Vagina (tissue), 2 donors: ENCODE data around the gene DMD. TPM values are rescaled to one million over a fixed set of nuclear protein-coding genes. Genes with fewer than 3 reads are reported as not detected.

Experiments used
- DNase-seq, 2 donors: peaks; one replicate each; pipeline ENCODE4 v3.0.0-alpha.2; 2017; ENCODE audit errors: extremely low spot score in 2 of 2
- H3K27ac ChIP-seq: fragments of 200-600 bp; sonication (generic); one replicate; pipeline ENCODE4 v1.5.1; 2019
- H3K27me3 ChIP-seq: fragments of 200-600 bp; sonication (generic); one replicate; pipeline ENCODE4 v1.5.1; 2019
- H3K36me3 ChIP-seq, 2 donors: fragments of 200-600 bp; sonication (generic); one replicate each; pipeline ENCODE4 v1.5.1; 2017 to 2019
- H3K4me1 ChIP-seq: fragments of 200-600 bp; sonication (generic); one replicate; pipeline ENCODE4 v1.5.1; 2019
- H3K4me3 ChIP-seq, 2 donors: fragments of 200-600 bp; sonication (generic); 1 replicate in 1 of 2; 2 replicates in 1 of 2; pipeline ENCODE4 v1.5.1; 2016 to 2019
- H3K9me3 ChIP-seq: fragments of 200-600 bp; sonication (generic); one replicate; pipeline ENCODE4 v1.5.1; 2019
- POLR2A ChIP-seq, 2 donors: fragments of 450-650 bp; IDR thresholded peaks; one replicate each; pipeline ENCODE4 v1.6.1; 2017; ENCODE audit warnings: antibody characterized with exemption in 2 of 2, mild to moderate bottlenecking in 2 of 2, moderate library complexity in 2 of 2
- POLR2AphosphoS5 ChIP-seq, 2 donors: sonication (generic); formaldehyde crosslinking; IDR thresholded peaks; one replicate each; pipeline ENCODE4 v1.9.0; 2017; ENCODE audit warnings: antibody characterized with exemption in 2 of 2, mild to moderate bottlenecking in 2 of 2, low read depth in 1 of 2; ENCODE audit not compliant: insufficient read depth in 1 of 2
- intact Hi-C: fragments of 100-400 bp; cut with DNase I; formaldehyde crosslinking; loops from one replicate; pipeline ENCODE4 v1.15.1; 2023
- total RNA-seq: library from RNA; depleted of rRNA; stranded (reverse); fragments of >200 nt; gene quantifications from one replicate; pipeline ENCODE4 v1.2.3, GENCODE V29; 2016
- TF ChIP-seq, protein P1 (sequence below), 3 experiments: fragments of 450-650 bp in 2 of 3; fragments of 200-600 bp in 1 of 3; sonication (generic) in 1 of 3; IDR thresholded peaks; one replicate each; pipeline ENCODE4 v1.5.1; 2017 to 2019; ENCODE audit warnings: antibody characterized with exemption in 3 of 3, mild to moderate bottlenecking in 2 of 3, moderate library complexity in 2 of 3

DMD gene
- total RNA-seq, 1 donor from 2014 or later: 25.8 TPM

DNA sequence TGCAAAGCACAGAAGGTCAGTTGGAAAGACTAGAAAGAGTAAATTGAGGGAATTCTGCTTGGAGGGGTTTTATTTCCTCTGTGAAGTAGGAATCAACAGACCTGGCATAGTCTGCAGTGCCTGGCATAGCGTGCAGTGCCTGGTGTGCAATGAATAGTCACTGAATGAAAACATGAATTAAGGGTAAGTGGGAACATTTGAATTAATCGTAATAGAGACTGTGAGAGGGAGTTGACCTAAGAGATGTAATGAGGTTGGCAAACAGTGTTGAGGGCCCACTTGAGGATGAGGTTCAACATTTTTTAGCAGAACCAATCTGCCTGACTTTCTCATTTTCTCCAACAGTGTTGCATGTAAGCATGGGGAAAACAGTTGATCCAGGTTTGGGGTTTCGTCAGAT lies 1762.3 kb downstream of the DMD start:
- Histone ChIP-seq H3K27me3 (no peaks in the 10 kb centered on the region), H3K27ac (no peak overlapping the region), H3K9me3 (no peaks in the 10 kb centered on the region), H3K36me3 (no peaks in the 10 kb centered on the region), H3K4me3 (no peak overlapping the region), H3K4me1 (no peaks in the 10 kb centered on the region)
- intact Hi-C loops: no loop called here
- DNase-seq: no peak
- no peak for TF ChIP-seq POLR2A (IDR thresholded peaks at IDR 0.05)
- TF ChIP-seq, protein P1, sequence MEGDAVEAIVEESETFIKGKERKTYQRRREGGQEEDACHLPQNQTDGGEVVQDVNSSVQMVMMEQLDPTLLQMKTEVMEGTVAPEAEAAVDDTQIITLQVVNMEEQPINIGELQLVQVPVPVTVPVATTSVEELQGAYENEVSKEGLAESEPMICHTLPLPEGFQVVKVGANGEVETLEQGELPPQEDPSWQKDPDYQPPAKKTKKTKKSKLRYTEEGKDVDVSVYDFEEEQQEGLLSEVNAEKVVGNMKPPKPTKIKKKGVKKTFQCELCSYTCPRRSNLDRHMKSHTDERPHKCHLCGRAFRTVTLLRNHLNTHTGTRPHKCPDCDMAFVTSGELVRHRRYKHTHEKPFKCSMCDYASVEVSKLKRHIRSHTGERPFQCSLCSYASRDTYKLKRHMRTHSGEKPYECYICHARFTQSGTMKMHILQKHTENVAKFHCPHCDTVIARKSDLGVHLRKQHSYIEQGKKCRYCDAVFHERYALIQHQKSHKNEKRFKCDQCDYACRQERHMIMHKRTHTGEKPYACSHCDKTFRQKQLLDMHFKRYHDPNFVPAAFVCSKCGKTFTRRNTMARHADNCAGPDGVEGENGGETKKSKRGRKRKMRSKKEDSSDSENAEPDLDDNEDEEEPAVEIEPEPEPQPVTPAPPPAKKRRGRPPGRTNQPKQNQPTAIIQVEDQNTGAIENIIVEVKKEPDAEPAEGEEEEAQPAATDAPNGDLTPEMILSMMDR (IDR thresholded peaks at IDR 0.05): no peak
- no peak for TF ChIP-seq POLR2AphosphoS5 (IDR thresholded peaks at IDR 0.05; ENCODE audit: insufficient read depth in 1 of 2, low read depth in 1 of 2)

DNA sequence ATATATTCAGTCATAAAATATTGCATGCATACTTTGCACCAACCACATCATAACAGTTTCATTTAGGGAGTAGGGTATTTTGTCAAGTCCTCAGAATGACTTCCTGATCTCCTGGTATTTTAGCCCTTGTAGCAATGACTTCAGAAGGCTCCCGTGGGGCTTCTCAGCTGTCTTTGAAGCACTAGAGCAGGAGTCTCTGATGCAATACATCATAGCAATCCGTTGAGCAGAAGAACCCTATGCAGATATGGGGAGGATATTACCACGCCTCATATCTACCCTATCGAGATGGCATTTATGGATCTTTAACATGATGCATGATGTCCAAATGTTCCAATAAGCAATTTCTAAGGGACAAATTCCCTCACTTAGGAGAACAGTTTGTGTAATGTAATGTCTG lies 1765.8 kb downstream of the DMD start:
- intact Hi-C loops: no loop called here
- Histone ChIP-seq H3K4me1 (no peaks in the 10 kb centered on the region), H3K36me3 (no peaks in the 10 kb centered on the region), H3K27ac (no peak overlapping the region), H3K4me3 (no peak overlapping the region), H3K27me3 (no peaks in the 10 kb centered on the region), H3K9me3 (no peaks in the 10 kb centered on the region)
- TF ChIP-seq POLR2A (IDR thresholded peaks at IDR 0.05): no peak
- no peak for DNase-seq

- no peaks in the 10 kb centered on the region for H3K27me3 ChIP-seq
- no peak for DNase-seq
- intact Hi-C loops: no loop called here
Measured at GRCh38 chrX:31443654-31444053, 1767.7 kb downstream of the DMD start.

GRCh38 chrX:31440546-31440945 lies 1770.8 kb downstream of the DMD start:
- Histone ChIP-seq H3K4me1 (no peaks in the 10 kb centered on the region), H3K27me3 (no peaks in the 10 kb centered on the region), H3K9me3 (no peaks in the 10 kb centered on the region), H3K4me3 (no peak overlapping the region), H3K36me3 (no peaks in the 10 kb centered on the region), H3K27ac (no peak overlapping the region)
- intact Hi-C loops: no loop called here
- TF ChIP-seq, protein P1 (IDR thresholded peaks at IDR 0.05): no peak
- TF ChIP-seq POLR2A (IDR thresholded peaks at IDR 0.05): no peak
- TF ChIP-seq POLR2AphosphoS5 (IDR thresholded peaks at IDR 0.05; ENCODE audit: insufficient read depth in 1 of 2, low read depth in 1 of 2): no peak
- no peak for DNase-seq

More at GRCh38 chrX:31443654-31444053, 1767.7 kb downstream of the DMD start:
- Histone ChIP-seq H3K4me3 (no peak overlapping the region), H3K9me3 (no peaks in the 10 kb centered on the region), H3K36me3 (no peaks in the 10 kb centered on the region), H3K27ac (no peak overlapping the region), H3K4me1 (no peaks in the 10 kb centered on the region)
- TF ChIP-seq POLR2A (IDR thresholded peaks at IDR 0.05) (no peak), POLR2AphosphoS5 (IDR thresholded peaks at IDR 0.05; ENCODE audit: insufficient read depth in 1 of 2, low read depth in 1 of 2) (no peak)
- TF ChIP-seq, protein P1 (IDR thresholded peaks at IDR 0.05): no peak

DNA sequence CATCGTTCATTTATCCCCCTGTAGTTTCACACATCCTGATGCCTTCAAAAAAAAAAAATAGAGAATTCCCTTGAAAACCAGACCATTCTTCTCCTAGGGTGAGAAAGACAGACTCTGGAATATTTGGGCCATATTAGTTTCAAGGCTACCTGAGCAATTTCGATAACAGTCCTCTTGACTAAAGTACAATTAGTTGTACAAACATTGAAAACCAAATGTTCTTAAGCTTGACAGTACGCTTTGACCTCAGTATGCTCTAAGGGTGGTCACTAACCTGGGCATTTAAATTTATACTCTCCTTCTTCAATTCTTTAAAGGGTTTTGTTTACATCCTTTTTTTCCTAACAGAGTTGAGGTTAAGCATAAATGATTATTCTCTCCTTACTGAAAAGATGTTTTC lies 1774.9 kb downstream of the DMD start:
- Histone ChIP-seq H3K27ac (no peak overlapping the region), H3K36me3 (no peaks in the 10 kb centered on the region), H3K27me3 (no peaks in the 10 kb centered on the region), H3K4me1 (no peaks in the 10 kb centered on the region), H3K4me3 (no peak overlapping the region), H3K9me3 (no peaks in the 10 kb centered on the region)
- intact Hi-C loops: no loop called here
- TF ChIP-seq, protein P1 (IDR thresholded peaks at IDR 0.05): no peak
- no peak for TF ChIP-seq POLR2A (IDR thresholded peaks at IDR 0.05)
- TF ChIP-seq POLR2AphosphoS5 (IDR thresholded peaks at IDR 0.05; ENCODE audit: insufficient read depth in 1 of 2, low read depth in 1 of 2): no peak
- no peak for DNase-seq

DNA sequence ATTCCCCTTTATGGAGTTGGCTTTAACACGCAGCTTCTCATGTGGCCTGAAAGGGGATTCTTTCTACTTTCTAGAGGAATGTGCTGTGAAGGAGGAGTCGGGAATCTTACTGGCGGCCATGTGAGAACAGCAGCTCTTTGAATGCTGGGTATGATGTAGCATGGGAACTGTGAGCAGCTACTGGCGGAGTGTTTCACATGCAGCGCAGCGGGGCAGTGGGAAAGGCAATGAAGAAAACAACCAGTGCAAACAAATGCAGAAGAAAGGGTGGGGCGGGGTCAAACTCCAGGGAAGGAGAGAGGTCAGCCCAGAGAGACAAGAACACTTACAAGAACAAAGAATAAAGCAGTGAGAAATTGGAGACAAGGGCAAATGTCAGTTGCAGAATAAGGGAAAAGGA lies 1775.8 kb downstream of the DMD start:
- Histone ChIP-seq H3K36me3 (no peaks in the 10 kb centered on the region), H3K27ac (no peak overlapping the region), H3K27me3 (no peaks in the 10 kb centered on the region), H3K4me1 (no peaks in the 10 kb centered on the region), H3K9me3 (no peaks in the 10 kb centered on the region), H3K4me3 (no peak overlapping the region)
- TF ChIP-seq POLR2A (IDR thresholded peaks at IDR 0.05) (no peak), POLR2AphosphoS5 (IDR thresholded peaks at IDR 0.05; ENCODE audit: insufficient read depth in 1 of 2, low read depth in 1 of 2) (no peak)
- TF ChIP-seq, protein P1 (IDR thresholded peaks at IDR 0.05): no peak
- intact Hi-C loops: no loop called here
- no peak for DNase-seq
